IMR-90 (cell line): ENCODE results near the gene APOL3. TPM values are rescaled to one million over a fixed set of nuclear protein-coding genes. Genes with fewer than 3 reads are reported as not detected.

ENCODE experiments used
- ATAC-seq: fragments of 200-7000 bp; cut with Tn5 transposase; 2 replicates; pipeline ENCODE4 v1.9.1; 2020; ENCODE audit warnings: low read depth, mild to moderate bottlenecking, moderate library complexity
- BruUV-seq: library from RNA; stranded (reverse); fragments of 400-500 nt; replicated peaks from 2 replicates; lab custom pipeline; 2021; lab: Mats Ljungman, UMichigan
- CTCF ChIA-PET: fragments of 300-600 bp; formaldehyde crosslinking; extraction: SDS; loops from one replicate; lab custom pipeline; 2021; ENCODE audit warnings: antibody characterized with exemption; lab: Yijun Ruan, JAX
- POLR2A ChIA-PET: fragments of 300-600 bp; sonication (Branson Sonifier 250); formaldehyde crosslinking; loops from one replicate; lab custom pipeline; 2022; ENCODE audit warnings: antibody characterized with exemption; ENCODE audit not compliant: unreplicated experiment; lab: Charles Lee
- DNase-seq: peaks from one replicate; pipeline ENCODE4 v3.0.0; 2013
- H2AFZ ChIP-seq: replicated peaks from 2 replicates; pipeline ENCODE3; 2013; ENCODE audit warnings: low read length, mild to moderate bottlenecking; ENCODE audit not compliant: poor library complexity
- H2AK5ac ChIP-seq: 2 replicates; pipeline ENCODE4 v1.6.1; 2013; ENCODE audit warnings: low read depth, low read length, inconsistent platforms
- H2AK9ac ChIP-seq: replicated peaks from 2 replicates; pipeline ENCODE3; 2013; ENCODE audit warnings: mild to moderate bottlenecking, low read depth, low read length, moderate library complexity; ENCODE audit not compliant: poor library complexity
- H2BK120ac ChIP-seq: 2 replicates; pipeline ENCODE4 v1.6.1; 2013; ENCODE audit warnings: low read depth, low read length, inconsistent platforms
- H2BK15ac ChIP-seq: 3 replicates; pipeline ENCODE4 v1.6.1; 2013; ENCODE audit warnings: low read depth, low read length, inconsistent platforms
- H2BK20ac ChIP-seq: 2 replicates; pipeline ENCODE4 v1.6.1; 2013; ENCODE audit warnings: low read depth, mild to moderate bottlenecking, inconsistent platforms, low read length, moderate library complexity
- H2BK5ac ChIP-seq: 2 replicates; pipeline ENCODE4 v1.6.1; 2013; ENCODE audit warnings: mild to moderate bottlenecking, low read depth, low read length, inconsistent platforms; ENCODE audit not compliant: poor library complexity, severe bottlenecking
- H3K14ac ChIP-seq: replicated peaks from 2 replicates; pipeline ENCODE4 v1.6.1; 2013; ENCODE audit warnings: low read depth, low read length, inconsistent platforms
- H3K18ac ChIP-seq: 2 replicates; pipeline ENCODE4 v1.6.1; 2013; ENCODE audit warnings: low read depth, low read length, control low read depth
- H3K23ac ChIP-seq: 2 replicates; pipeline ENCODE4 v1.6.1; 2013; ENCODE audit warnings: low read depth, low read length, inconsistent platforms
- H3K27ac ChIP-seq: 2 replicates; pipeline ENCODE4 v1.5.1; 2013; ENCODE audit warnings: mild to moderate bottlenecking, control low read depth, low read length; ENCODE audit not compliant: insufficient read depth
- H3K27me3 ChIP-seq: 2 replicates; pipeline ENCODE4 v1.6.1; 2013; ENCODE audit warnings: low read length; ENCODE audit not compliant: control insufficient read depth, insufficient read depth
- H3K36me3 ChIP-seq: 2 replicates; pipeline ENCODE4 v1.6.1; 2013; ENCODE audit warnings: low read length, mixed read lengths; ENCODE audit not compliant: control insufficient read depth, insufficient read depth
- H3K4ac ChIP-seq: 2 replicates; pipeline ENCODE4 v1.6.1; 2013; ENCODE audit warnings: low read depth, low read length, inconsistent platforms
- H3K4me1 ChIP-seq: 2 replicates; pipeline ENCODE4 v1.6.1; 2013; ENCODE audit warnings: low read length, mixed read lengths; ENCODE audit not compliant: control insufficient read depth, insufficient read depth
- H3K4me2 ChIP-seq: 2 replicates; pipeline ENCODE4 v1.6.1; 2013; ENCODE audit warnings: low read depth, mild to moderate bottlenecking, control low read depth, low read length, moderate library complexity
- H3K4me3 ChIP-seq: 2 replicates; pipeline ENCODE4 v1.5.1; 2013; ENCODE audit warnings: low read depth, mild to moderate bottlenecking, control low read depth, low read length, moderate library complexity; ENCODE audit not compliant: insufficient read depth
- H3K56ac ChIP-seq: 2 replicates; pipeline ENCODE4 v1.6.1; 2013; ENCODE audit warnings: low read length, inconsistent platforms; ENCODE audit not compliant: insufficient read depth; ENCODE audit errors: extremely low read depth
- H3K79me1 ChIP-seq, 2 experiments: 2 replicates each; pipeline ENCODE4 v1.6.1; 2013; ENCODE audit warnings: low read length in 2 of 2, inconsistent platforms in 1 of 2, low read depth in 1 of 2
- H3K9ac ChIP-seq: 2 replicates; pipeline ENCODE4 v1.6.1; 2013; ENCODE audit warnings: low read depth, low read length, control low read depth
- H3K9me1 ChIP-seq: 2 replicates; pipeline ENCODE4 v1.6.1; 2013; ENCODE audit warnings: low read length, inconsistent platforms; ENCODE audit not compliant: insufficient read depth
- H3K9me3 ChIP-seq: 2 replicates; pipeline ENCODE4 v1.6.1; 2013; ENCODE audit warnings: low read length; ENCODE audit not compliant: control insufficient read depth, insufficient read depth
- H4K20me1 ChIP-seq: 2 replicates; pipeline ENCODE4 v1.6.1; 2013; ENCODE audit warnings: low read length, inconsistent platforms; ENCODE audit not compliant: insufficient read depth
- H4K5ac ChIP-seq: 2 replicates; pipeline ENCODE4 v1.6.1; 2013; ENCODE audit warnings: mild to moderate bottlenecking, low read depth, low read length, control low read depth
- H4K8ac ChIP-seq, 2 experiments: 2 replicates each; pipeline ENCODE4 v1.6.1; 2013; ENCODE audit warnings: low read depth in 2 of 2, low read length in 2 of 2, control low read depth in 1 of 2, inconsistent platforms in 1 of 2
- H4K91ac ChIP-seq: 2 replicates; pipeline ENCODE4 v1.6.1; 2013; ENCODE audit warnings: low read depth, low read length, inconsistent platforms; ENCODE audit not compliant: insufficient read depth
- CEBPB ChIP-seq: IDR thresholded peaks from 2 replicates; pipeline ENCODE4 v1.6.1; 2012; ENCODE audit warnings: low read depth, low read length, improper control_type of control experiment
- CHD1 ChIP-seq: IDR thresholded peaks from 2 replicates; pipeline ENCODE4 v1.6.1; 2012; ENCODE audit warnings: low read depth, low read length, improper control_type of control experiment
- POLR2A ChIP-seq: IDR thresholded peaks from 2 replicates; pipeline ENCODE4 v1.6.1; 2012; ENCODE audit warnings: mild to moderate bottlenecking, low read depth, low read length
- RAD21 ChIP-seq: IDR thresholded peaks from 2 replicates; pipeline ENCODE4 v1.6.1; 2012; ENCODE audit warnings: low read length, improper control_type of control experiment
- SMC3 ChIP-seq: fragments of 150-350 bp; IDR thresholded peaks from 2 replicates; pipeline ENCODE4 v1.6.1; 2016; ENCODE audit warnings: low read depth, mild to moderate bottlenecking, antibody characterized with exemption, low read length, moderate library complexity
- WGBS, 2 experiments: methylation state at CpG; one replicate each; pipeline versions ENCODE4 v1.1.5 to v1.1.7; 2013; ENCODE audit warnings: missing lambda C conversion rate in 2 of 2; ENCODE audit not compliant: insufficient read length in 1 of 2; ENCODE audit errors: extremely low coverage in 2 of 2; 5-methylcytosine and 5-hydroxymethylcytosine counted together
- dilution Hi-C: fragments of 300-500 bp; cut with HindIII; formaldehyde crosslinking; loops from one replicate; pipeline ENCODE4 v1.14.3; 2018; ENCODE audit warnings: low sequenced_read_pairs; ENCODE audit not compliant: unreplicated experiment
- in situ Hi-C: fragments of 300-500 bp; cut with MboI; formaldehyde crosslinking; loops from 3 replicates; pipeline ENCODE4 v1.14.3; 2019; ENCODE audit warnings: low sequenced_read_pairs, inconsistent platforms, mixed read lengths
- intact Hi-C: fragments of 100-400 bp; cut with micrococcal nuclease; formaldehyde crosslinking; loops from 2 replicates; pipeline ENCODE4 v1.10.0; 2022
- polyA plus RNA-seq, 3 experiments: library from polyadenylated mRNA; depleted of rRNA; stranded (reverse); fragments of >200 nt; gene quantifications; 2 replicates each; pipeline ENCODE4 v1.2.3, GENCODE V29; 2012; ENCODE audit warnings: low replicate concordance in 1 of 3
- total RNA-seq: library from RNA; depleted of rRNA; stranded (reverse); fragments of >200 nt; gene quantifications from 2 replicates; pipeline ENCODE4 v1.2.3, GENCODE V29; 2012
- TF ChIP-seq, protein P1 (sequence below): conservative IDR thresholded peaks from 2 replicates; pipeline ENCODE4 v1.5.1; 2012; ENCODE audit warnings: mild to moderate bottlenecking, low read depth, low read length, improper control_type of control experiment

Gene APOL3
- total and polyA plus RNA-seq, 2 of the 4 experiments (the other 2 are of a cell fraction) = 1.4 to 2.3 TPM

- 13% methylated on average over 3 of the region's 12 CpGs; no CpG with 5 or more reads in 1 of the 2 experiments for WGBS, 2 experiments
These were observed 15.5 kb downstream of the APOL3 start for GRCh38 chr22:36144886-36145541.

More at GRCh38 chr22:36144886-36145541, 15.5 kb downstream of the APOL3 start:
- H3K4me1 ChIP-seq = no peaks in the 10 kb centered on the region
- no peak overlapping the region for H2BK15ac ChIP-seq
- H3K9me3 ChIP-seq = no peaks in the 10 kb centered on the region
- H2AK9ac ChIP-seq = peak overlapping the region; percentile 44
- H2BK5ac ChIP-seq = no peak overlapping the region
- no peak overlapping the region for H2BK120ac ChIP-seq
- H4K5ac ChIP-seq = no peak overlapping the region
- no peak overlapping the region for H3K56ac ChIP-seq
- H3K4me2 ChIP-seq = no peak overlapping the region
- no peak overlapping the region for H3K14ac ChIP-seq
- H3K9ac ChIP-seq = no peak overlapping the region
- no peaks in the 10 kb centered on the region for H3K79me1 ChIP-seq
- ATAC-seq (peak; percentile 96), DNase-seq (peak; percentile 69)
- H3K18ac ChIP-seq = no peak overlapping the region
- TF ChIP-seq POLR2A (no peak), CEBPB (no peak), RAD21 (peak; percentile 90), SMC3 (peak; percentile 71), CHD1 (no peak)
- TF ChIP-seq, protein P1, sequence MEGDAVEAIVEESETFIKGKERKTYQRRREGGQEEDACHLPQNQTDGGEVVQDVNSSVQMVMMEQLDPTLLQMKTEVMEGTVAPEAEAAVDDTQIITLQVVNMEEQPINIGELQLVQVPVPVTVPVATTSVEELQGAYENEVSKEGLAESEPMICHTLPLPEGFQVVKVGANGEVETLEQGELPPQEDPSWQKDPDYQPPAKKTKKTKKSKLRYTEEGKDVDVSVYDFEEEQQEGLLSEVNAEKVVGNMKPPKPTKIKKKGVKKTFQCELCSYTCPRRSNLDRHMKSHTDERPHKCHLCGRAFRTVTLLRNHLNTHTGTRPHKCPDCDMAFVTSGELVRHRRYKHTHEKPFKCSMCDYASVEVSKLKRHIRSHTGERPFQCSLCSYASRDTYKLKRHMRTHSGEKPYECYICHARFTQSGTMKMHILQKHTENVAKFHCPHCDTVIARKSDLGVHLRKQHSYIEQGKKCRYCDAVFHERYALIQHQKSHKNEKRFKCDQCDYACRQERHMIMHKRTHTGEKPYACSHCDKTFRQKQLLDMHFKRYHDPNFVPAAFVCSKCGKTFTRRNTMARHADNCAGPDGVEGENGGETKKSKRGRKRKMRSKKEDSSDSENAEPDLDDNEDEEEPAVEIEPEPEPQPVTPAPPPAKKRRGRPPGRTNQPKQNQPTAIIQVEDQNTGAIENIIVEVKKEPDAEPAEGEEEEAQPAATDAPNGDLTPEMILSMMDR = peak; percentile 81
- H2AK5ac ChIP-seq = no peak overlapping the region
- H3K27ac ChIP-seq = no peak overlapping the region
- H3K27me3 ChIP-seq = peaks cover 12% of the 10 kb centered on the region
- H2AFZ ChIP-seq = peak overlapping the region; percentile 68
- no peak overlapping the region for H3K4ac ChIP-seq
- in situ Hi-C loops (loop anchor here (5.0 kb wide), 2 partner anchors 37 to 342 kb away; no protein-coding TSS in a partner anchor), intact Hi-C loops (loop anchor here (1.0 to 5.0 kb wide), 3 partner anchors 35 to 342 kb away; no protein-coding TSS in a partner anchor), dilution Hi-C loops (no loop called here)
- no peak overlapping the region for H3K4me3 ChIP-seq
- H3K23ac ChIP-seq = no peak overlapping the region
- no peak overlapping the region for H2BK20ac ChIP-seq
- H4K91ac ChIP-seq = no peak overlapping the region
- H4K20me1 ChIP-seq = no peaks in the 10 kb centered on the region
- no peaks in the 10 kb centered on the region for H3K9me1 ChIP-seq
- H4K8ac ChIP-seq = 0 out of 4 replicates have a peak overlapping the region, but pooled peaks of 1 of the 2 experiments have one; percentile 2
- BruUV-seq = no TSS peak
- CTCF ChIA-PET = interaction anchor here (0.9 to 1.5 kb wide), 2 partner anchors 37 to 39 kb away, joined by 3 to 4 read pairs; no protein-coding TSS in a partner anchor
- POLR2A ChIA-PET = no interaction called here
- H3K36me3 ChIP-seq = no peaks in the 10 kb centered on the region
